HG03378 (cell line): ENCODE measurements around the gene CMIP.

ENCODE experiments used
- ATAC-seq: cut with Tn5 transposase; IDR thresholded peaks from one replicate; pipeline ENCODE4 v1.9.1; 2021; ENCODE audit warnings: mild to moderate bottlenecking, moderate library complexity; ENCODE audit not compliant: unreplicated experiment

Gene CMIP

DNA sequence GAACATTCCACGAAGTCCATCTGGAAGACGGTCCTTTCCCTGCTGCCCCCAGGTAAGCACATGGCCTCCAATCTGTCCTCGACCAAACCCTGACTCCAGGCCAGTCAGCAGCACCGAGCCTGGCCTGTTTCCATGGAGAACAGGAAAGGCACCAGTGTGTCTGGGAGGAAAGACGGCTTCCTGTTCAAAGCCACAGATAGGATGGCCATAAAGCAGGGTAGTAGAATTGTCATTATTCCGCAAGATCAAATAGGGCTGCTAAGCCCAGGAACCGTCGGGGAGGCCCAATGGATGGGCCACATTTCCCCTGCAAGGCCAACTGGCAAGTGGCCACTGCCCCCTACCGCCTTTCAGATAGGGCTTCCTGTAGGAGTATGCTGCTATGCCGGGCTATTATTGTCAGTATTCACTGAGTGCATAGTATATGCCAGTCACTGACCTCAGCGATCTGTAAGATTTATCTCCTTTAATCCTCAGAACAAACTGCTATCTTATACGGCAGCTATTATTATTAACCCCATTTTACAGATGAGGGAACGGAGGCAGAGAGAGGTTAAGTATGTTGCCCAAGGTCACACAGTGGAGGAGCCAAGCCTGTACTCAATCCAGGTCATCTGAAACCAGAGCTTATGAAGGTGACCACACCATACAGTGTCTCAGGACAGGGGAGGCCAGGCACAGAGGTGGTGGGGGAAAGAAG lies 311.5 kb downstream of the CMIP start:
- ATAC-seq = no peak

DNA sequence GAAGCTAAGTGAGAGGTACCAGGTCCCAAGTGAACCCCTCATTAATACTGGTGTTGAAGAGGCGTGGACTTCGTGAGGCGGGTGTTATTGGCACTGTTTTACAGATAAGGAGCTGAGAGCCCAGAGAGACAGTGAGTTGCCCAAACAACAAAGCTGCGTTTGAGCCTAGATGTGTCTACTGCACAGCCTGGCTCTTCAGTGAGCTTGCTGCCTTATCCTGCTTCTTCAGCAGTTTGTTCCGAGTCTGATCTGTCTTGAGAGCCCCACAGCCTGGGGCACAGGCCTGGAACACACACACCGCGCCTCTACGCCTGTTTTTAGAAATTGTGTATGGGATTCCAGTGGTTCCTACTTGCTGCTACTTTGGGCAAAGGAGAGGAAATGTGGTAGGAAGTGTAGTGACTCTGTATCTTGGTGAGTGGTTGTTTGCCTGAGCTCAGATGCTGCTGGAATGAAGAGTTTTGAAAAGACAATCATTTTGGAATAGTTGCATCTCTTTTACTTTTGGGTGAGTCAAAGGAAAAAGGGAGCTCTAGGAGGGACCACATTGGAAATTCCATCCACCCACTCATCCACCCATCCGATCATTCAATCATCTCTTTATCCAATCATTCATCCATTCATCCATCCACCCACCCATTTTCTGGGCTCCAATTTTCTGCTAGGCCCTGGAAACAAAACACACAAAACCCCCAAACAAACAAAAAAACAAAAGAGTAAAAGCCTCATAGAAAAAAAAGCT lies 312.2 kb downstream of the CMIP start:
- no peak for ATAC-seq

DNA sequence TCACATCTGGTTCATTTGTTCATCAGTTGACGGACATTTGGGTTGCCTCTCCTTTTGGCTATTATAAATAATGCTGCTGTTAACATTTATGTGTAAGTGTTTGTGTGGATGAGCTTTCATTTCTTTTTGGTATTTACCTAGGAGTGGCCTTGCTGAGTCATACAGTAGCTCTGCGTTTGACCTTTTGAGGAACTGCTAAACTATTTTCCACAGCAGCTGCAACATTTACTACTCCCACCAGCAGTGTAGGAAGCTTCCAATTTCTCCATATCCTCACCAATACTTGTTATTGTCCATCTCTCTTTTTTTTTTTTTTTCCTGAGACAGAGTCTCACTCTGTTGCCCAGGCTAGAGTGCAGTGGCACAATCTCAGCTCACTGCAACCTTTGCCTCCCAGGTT lies 313.8 kb downstream of the CMIP start:
- ATAC-seq = no peak
